Aorta (tissue), 5 donors: ENCODE measurements around the gene SLC4A5. TPM values are rescaled to one million over a fixed set of nuclear protein-coding genes. Genes with fewer than 3 reads are reported as not detected.

ENCODE experiments used
- ATAC-seq: fragments of 200-7000 bp; cut with Tn5 transposase; one replicate; pipeline ENCODE4 v1.9.1; 2022; ENCODE audit warnings: moderate library complexity; ENCODE audit not compliant: low FRiP score
- DNase-seq, 2 donors: peaks; one replicate each; pipeline ENCODE4 v3.0.0-alpha.2; 2020
- H3K27ac ChIP-seq, 2 donors: one replicate each; pipeline ENCODE4 v1.5.1; 2013; ENCODE audit warnings: low read length in 2 of 2, mild to moderate bottlenecking in 2 of 2, moderate library complexity in 2 of 2, control low read depth in 1 of 2, inconsistent platforms in 1 of 2, low read depth in 1 of 2
- H3K27me3 ChIP-seq, 2 donors: one replicate each; pipeline ENCODE4 v1.6.1; 2013; ENCODE audit warnings: control low read depth in 1 of 2, low read length in 1 of 2, mild to moderate bottlenecking in 1 of 2, moderate library complexity in 1 of 2; ENCODE audit not compliant: insufficient read depth in 2 of 2, control insufficient read depth in 1 of 2
- H3K36me3 ChIP-seq, 2 donors: one replicate each; pipeline ENCODE4 v1.6.1; 2013; ENCODE audit warnings: control low read depth in 1 of 2, low read length in 1 of 2, mild to moderate bottlenecking in 1 of 2; ENCODE audit not compliant: insufficient read depth in 2 of 2, control insufficient read depth in 1 of 2
- H3K4me1 ChIP-seq, 2 donors: one replicate each; pipeline ENCODE4 v1.6.1; 2013; ENCODE audit warnings: low read length in 2 of 2, control low read depth in 1 of 2, mild to moderate bottlenecking in 1 of 2, moderate library complexity in 1 of 2; ENCODE audit not compliant: insufficient read depth in 2 of 2, control insufficient read depth in 1 of 2
- H3K4me3 ChIP-seq, 2 donors: one replicate each; pipeline ENCODE4 v1.5.1; 2013; ENCODE audit warnings: low read length in 2 of 2, control low read depth in 1 of 2, mild to moderate bottlenecking in 1 of 2
- H3K9me3 ChIP-seq: one replicate; pipeline ENCODE4 v1.6.1; 2013; ENCODE audit warnings: mild to moderate bottlenecking, low read length; ENCODE audit not compliant: control insufficient read depth
- WGBS, 2 donors: extraction: QIAGEN DNeasy Blood & Tissue Kit; methylation state at CpG; one replicate each; pipeline ENCODE4 v1.1.7; 2013; 5-methylcytosine and 5-hydroxymethylcytosine counted together
- intact Hi-C, 2 donors: fragments of 100-400 bp; cut with DNase I; formaldehyde crosslinking; loops; one replicate each; pipeline versions ENCODE4 v1.14.2 to v1.15.0; 2022
- polyA plus RNA-seq, 2 donors: library from polyadenylated mRNA; stranded (reverse); fragments of 200-250 nt; gene quantifications; one replicate each; pipeline ENCODE4 v1.2.3, GENCODE V29; 2013
- total RNA-seq, 2 donors: library from RNA; stranded (reverse); fragmentation: NEBNext Ultra II Directional; extraction: Animal tissue kit (Norgen Biotek cat#: 25700); gene quantifications; one replicate each; pipeline ENCODE4 v1.2.1, GENCODE V29; 2021
- donor health status: healthy with polysubstance abuse.
- donor health status: Bipolar disorder and iron deficiency.
- donor health status: DM: no; HTN: no; CAD: no.
- donor health status: DM: no; HTN: no; CAD: no.
- donor health status: DM: yes; HTN: yes; CAD: no.

SLC4A5 gene
- total and polyA plus RNA-seq, 4 donors, result 1.6 to 7.3 (median 6.2) TPM; not detected in 1

GRCh38 chr2:74313497-74313896 is 29.7 kb downstream of the SLC4A5 start:
- Histone ChIP-seq H3K27ac (no peak overlapping the region), H3K4me1 (peaks cover 3 to 4% of the 10 kb centered on the region in 2 donors), H3K36me3 (no peaks in the 10 kb centered on the region), H3K9me3 (no peaks in the 10 kb centered on the region), H3K27me3 (no peaks in the 10 kb centered on the region), H3K4me3 (no peak overlapping the region)
- 92 to 98% methylated on average over 2 of the region's 2 CpGs for WGBS, 2 donors
- ATAC-seq (no peak), DNase-seq (no peak)
- intact Hi-C loops, result no loop called here

- DNase-seq, result no peak
- ATAC-seq, result no peak
- Histone ChIP-seq H3K27me3 (no peaks in the 10 kb centered on the region), H3K36me3 (no peaks in the 10 kb centered on the region), H3K27ac (no peak overlapping the region), H3K4me3 (no peak overlapping the region), H3K4me1 (peaks cover 3 to 4% of the 10 kb centered on the region in 2 donors), H3K9me3 (no peaks in the 10 kb centered on the region)
- intact Hi-C loops, result no loop called here
These were observed 30.3 kb downstream of the SLC4A5 start for GRCh38 chr2:74312913-74313312.

GRCh38 chr2:74307720-74308119 is 35.5 kb downstream of the SLC4A5 start:
- no peaks in the 10 kb centered on the region for H3K4me1 ChIP-seq
- no peak overlapping the region for H3K4me3 ChIP-seq
- intact Hi-C loops, result no loop called here
- no peaks in the 10 kb centered on the region for H3K36me3 ChIP-seq
- no peak overlapping the region for H3K27ac ChIP-seq
- WGBS, 2 donors, result 92 to 93% methylated on average over 8 of the region's 8 CpGs
- ATAC-seq, result no peak
- H3K9me3 ChIP-seq, result no peaks in the 10 kb centered on the region
- DNase-seq, result no peak
- no peaks in the 10 kb centered on the region for H3K27me3 ChIP-seq

GRCh38 chr2:74304332-74305148 is 38.7 kb downstream of the SLC4A5 start:
- no peaks in the 10 kb centered on the region for H3K27me3 ChIP-seq
- H3K27ac ChIP-seq, result no peak overlapping the region
- no peak for DNase-seq
- WGBS, 2 donors, result 77 to 84% methylated on average over 7 of the region's 7 CpGs
- no peaks in the 10 kb centered on the region for H3K36me3 ChIP-seq
- H3K9me3 ChIP-seq, result no peaks in the 10 kb centered on the region
- H3K4me1 ChIP-seq, result no peaks in the 10 kb centered on the region
- intact Hi-C loops, result no loop called here
- ATAC-seq, result no peak
- no peak overlapping the region for H3K4me3 ChIP-seq

GRCh38 chr2:74302865-74303264 is 40.4 kb downstream of the SLC4A5 start:
- no peaks in the 10 kb centered on the region for H3K36me3 ChIP-seq
- 88 to 95% methylated on average over 2 of the region's 2 CpGs for WGBS, 2 donors
- no peaks in the 10 kb centered on the region for H3K4me1 ChIP-seq
- intact Hi-C loops, result no loop called here
- no peak overlapping the region for H3K4me3 ChIP-seq
- H3K27ac ChIP-seq, result no peak overlapping the region
- DNase-seq (no peak), ATAC-seq (no peak)
- H3K27me3 ChIP-seq, result no peaks in the 10 kb centered on the region
- H3K9me3 ChIP-seq, result no peaks in the 10 kb centered on the region

GRCh38 chr2:74301262-74301661 is 42.0 kb downstream of the SLC4A5 start:
- ATAC-seq (no peak), DNase-seq (no peak)
- Histone ChIP-seq H3K4me3 (no peak overlapping the region), H3K4me1 (no peaks in the 10 kb centered on the region), H3K9me3 (no peaks in the 10 kb centered on the region), H3K36me3 (no peaks in the 10 kb centered on the region), H3K27ac (no peak overlapping the region), H3K27me3 (no peaks in the 10 kb centered on the region)
- intact Hi-C loops, result no loop called here
- WGBS, 2 donors, result 96 to 99% methylated on average over 1 of the region's 1 CpG

- WGBS, 2 donors, result 89 to 96% methylated on average over 2 of the region's 2 CpGs
- Histone ChIP-seq H3K9me3 (no peaks in the 10 kb centered on the region), H3K27ac (no peak overlapping the region), H3K27me3 (no peaks in the 10 kb centered on the region), H3K36me3 (no peaks in the 10 kb centered on the region), H3K4me1 (no peaks in the 10 kb centered on the region), H3K4me3 (no peak overlapping the region)
- no peak for ATAC-seq
- intact Hi-C loops, result no loop called here
- no peak for DNase-seq
These were observed 42.7 kb downstream of the SLC4A5 start for GRCh38 chr2:74300506-74300905.

- DNase-seq (no peak), ATAC-seq (no peak)
- no peaks in the 10 kb centered on the region for H3K9me3 ChIP-seq
- no peaks in the 10 kb centered on the region for H3K4me1 ChIP-seq
- H3K27ac ChIP-seq, result no peak overlapping the region
- no peaks in the 10 kb centered on the region for H3K27me3 ChIP-seq
- intact Hi-C loops, result no loop called here
- 88 to 96% methylated on average over 1 of the region's 1 CpG for WGBS, 2 donors
- H3K36me3 ChIP-seq, result no peaks in the 10 kb centered on the region
- no peak overlapping the region for H3K4me3 ChIP-seq
These were observed 45.3 kb downstream of the SLC4A5 start for GRCh38 chr2:74297950-74298349.

- Histone ChIP-seq H3K9me3 (no peaks in the 10 kb centered on the region), H3K4me1 (no peaks in the 10 kb centered on the region), H3K4me3 (no peak overlapping the region), H3K36me3 (no peaks in the 10 kb centered on the region), H3K27ac (no peak overlapping the region), H3K27me3 (no peaks in the 10 kb centered on the region)
- DNase-seq (no peak), ATAC-seq (no peak)
- intact Hi-C loops, result no loop called here
These were observed 45.8 kb downstream of the SLC4A5 start for GRCh38 chr2:74297391-74297790.
